Occipital lobe (tissue), 2 donors: ENCODE measurements around the gene SEZ6L2. TPM values are rescaled to one million over a fixed set of nuclear protein-coding genes. Genes with fewer than 3 reads are reported as not detected.
"Not testable (repeated sequence)": the region's sequence is repeated elsewhere in the genome, so short reads cannot be mapped to it uniquely, and the experiment has no call there.

Source experiments
- DNase-seq: peaks from one replicate; lab custom pipeline; 2025; lab: John Stamatoyannopoulos, UW
- total RNA-seq: library from RNA; depleted of rRNA; stranded (reverse); fragments of >200 nt; gene quantifications from one replicate; pipeline ENCODE4 v1.2.3, GENCODE V29; 2014

The SEZ6L2 gene
- total RNA-seq, 1 donor from 2014 or later: 32.1 TPM

DNA sequence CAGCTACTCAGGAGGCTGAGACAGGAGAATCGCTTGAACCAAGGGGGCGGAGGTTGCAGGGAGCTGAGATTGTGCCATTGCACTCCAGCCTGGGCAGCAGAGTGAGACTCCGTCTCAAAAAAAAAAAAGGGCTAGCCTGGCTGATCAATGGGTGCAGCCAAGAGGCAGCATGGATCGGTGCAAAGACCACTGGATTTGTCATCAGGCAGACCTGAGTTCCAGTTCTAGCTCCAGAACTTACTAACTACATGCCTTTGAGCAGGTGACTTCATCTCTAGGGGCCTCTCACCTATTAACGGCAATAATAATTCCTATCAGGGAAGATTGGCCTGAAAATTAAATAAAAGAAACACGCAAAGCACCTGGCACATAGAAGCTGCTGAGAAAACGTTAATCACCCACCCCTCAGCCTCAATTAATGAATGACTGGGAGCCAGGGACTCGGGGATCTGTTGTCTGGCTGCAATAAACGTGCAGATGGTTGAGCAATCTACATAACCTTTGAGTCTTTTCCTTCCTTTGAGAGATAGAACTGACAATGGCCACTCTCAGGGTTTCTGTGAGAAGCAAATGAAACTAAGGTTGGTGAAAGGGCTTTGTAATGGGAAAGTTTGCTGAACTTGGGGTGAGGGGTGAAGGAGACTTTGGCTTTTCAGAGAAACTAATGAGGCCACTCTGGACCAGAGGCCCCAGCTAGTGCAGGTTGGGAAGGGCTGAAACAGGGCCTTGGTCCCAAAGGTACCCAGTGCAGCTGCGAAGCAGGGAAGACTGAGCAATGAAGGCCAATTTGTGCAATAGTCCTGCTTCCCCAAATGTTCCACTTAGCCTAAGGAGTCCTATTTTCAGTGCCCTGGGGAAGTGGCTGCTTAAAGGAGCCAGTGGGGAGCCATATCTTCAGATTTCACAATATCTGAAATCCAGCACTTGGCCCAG lies 7.6 kb downstream of the SEZ6L2 start:
- no peak for DNase-seq

DNA sequence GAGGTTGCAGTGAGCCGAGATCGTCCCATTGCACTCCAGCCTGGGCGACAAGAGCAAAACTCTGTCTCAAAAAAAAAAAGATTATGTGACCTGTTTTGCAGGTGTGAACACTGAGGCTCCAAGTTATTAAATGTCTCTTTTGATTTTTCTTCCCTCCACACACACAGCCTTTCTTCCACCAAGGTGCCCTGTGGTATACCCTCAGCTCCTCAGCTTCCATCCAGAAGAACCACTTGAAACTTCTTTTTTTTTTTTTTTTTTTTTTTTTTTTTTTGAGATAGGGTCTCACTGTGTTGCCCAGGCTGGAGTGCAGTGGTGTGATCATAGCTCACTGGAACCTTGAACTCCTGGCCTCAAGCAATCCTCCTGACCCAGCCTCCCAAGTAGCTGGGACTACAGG lies 10.0 kb downstream of the SEZ6L2 start:
- DNase-seq: not testable (repeated sequence)

DNA sequence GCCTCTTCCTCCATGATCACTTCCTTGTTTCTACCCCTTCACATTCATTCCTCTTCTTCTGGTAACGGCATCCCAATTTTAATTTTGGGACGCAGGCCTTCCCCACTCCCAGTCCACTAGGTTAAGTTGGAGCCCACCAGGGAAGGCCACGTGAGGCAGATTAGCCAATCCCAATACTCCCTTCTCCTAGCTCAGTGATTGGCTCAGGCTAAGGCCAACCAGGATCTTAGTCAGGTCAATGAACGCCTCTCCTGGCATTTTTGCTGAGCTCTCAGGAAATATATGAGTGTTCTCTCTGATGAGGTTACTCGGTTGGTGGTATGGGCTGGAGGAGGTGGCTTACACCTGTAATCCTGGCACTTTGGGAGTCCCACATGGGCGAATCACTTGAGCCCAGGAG lies 15.4 kb downstream of the SEZ6L2 start:
- no peak for DNase-seq

DNA sequence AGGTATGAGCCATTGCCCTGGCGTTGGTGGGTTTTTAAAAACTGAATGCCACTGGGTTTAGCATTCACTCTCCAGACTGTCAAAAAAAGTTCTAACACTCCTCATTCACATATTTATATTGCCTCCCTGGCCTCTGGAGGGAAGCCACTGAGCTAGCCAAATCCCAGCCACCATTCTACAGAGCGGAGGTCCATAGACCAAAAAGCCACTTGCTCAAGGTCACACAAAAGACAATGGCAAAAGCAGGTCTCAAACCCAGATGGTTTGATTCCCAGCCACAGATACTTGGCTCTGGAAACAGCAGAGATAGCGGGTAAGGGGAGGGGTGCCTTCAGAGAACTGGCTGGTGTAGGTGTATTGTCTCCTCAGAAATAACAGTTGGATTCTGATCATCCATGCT lies 18.3 kb downstream of the SEZ6L2 start:
- no peak for DNase-seq

DNA sequence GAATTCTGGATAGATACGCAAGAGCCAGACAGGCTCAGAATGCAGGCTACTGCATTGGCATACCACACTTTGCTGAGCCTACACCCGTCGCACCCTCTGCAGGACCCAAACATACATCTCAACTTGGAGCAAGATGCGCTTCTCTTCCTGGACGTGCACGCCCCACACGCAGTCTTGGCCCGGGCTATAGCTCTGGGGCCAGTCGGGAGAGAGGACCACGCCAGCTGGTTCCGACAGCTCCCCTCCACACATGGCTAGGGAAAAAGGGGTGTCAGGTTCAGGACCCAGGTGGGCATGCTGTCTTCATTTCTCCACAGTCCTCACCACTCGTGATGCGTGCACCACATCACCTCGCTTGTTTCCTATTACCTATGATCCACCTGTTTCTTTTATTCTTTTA lies 21.2 kb downstream of the SEZ6L2 start:
- no peak for DNase-seq

DNA sequence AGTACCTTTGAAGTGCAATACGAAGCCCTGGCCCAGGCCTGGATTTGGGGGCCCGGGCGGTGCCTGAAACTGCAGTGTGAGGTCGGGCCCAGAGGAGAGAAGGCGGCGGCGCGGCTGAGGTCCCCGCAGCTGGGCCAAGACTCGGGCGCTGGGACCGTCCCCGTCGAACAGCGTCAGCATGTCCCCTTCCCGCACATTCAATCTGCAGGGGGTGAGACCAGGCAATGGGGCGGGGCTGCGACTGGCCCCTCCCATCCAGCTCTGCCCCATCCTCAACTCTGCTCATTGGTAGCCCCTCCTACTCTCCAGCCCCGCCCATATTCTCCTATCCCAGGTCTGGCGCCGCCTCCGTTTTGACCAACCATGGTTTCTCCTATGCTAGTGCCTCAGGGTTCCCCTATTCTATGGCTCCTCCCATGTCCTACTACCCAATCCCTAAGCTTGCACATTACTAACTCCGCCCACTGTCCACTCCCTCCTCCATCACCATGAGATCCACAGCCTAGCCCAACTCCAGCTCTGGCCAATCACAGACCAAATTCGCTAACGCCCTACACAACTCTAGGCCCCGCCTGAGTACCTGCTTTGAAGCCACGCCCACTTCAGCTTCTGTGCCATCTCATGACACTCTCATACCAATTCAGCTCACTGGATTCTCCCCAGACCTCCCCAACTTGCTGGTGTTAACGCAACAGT lies 21.9 kb downstream of the SEZ6L2 start:
- DNase-seq: peak; percentile 26

DNA sequence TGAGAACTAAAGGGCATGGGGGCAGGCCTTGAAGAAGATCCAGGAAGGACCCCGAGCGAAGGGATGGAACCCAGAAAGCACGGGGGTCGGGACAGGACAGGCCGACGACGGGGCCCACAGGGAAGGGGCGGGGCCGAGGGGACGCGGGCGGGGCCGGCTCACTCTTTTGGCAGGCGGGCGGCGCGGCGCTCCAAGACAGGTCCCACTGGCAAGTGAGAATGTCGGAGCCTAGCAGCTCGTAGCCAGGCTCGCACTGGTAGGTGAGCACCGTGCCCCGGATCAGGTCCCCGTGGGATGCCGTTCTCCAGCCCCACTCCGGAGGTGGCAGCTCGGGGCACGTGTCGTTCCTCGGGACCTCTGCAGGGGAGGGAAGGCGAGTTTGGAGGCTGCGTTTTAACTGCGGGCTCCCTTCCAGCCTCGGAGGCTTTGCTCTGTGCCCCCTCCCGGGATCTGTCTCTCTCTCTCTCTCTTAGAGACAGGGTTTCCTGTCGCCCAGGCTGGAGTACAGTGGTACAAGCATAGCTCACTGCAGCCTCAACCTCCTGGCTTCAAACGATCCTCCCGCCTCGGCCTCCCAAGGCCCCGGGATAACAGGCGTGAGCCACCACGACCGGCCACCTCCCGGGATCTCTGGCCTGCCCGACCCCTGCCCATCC lies 22.6 kb downstream of the SEZ6L2 start:
- no peak for DNase-seq

DNA sequence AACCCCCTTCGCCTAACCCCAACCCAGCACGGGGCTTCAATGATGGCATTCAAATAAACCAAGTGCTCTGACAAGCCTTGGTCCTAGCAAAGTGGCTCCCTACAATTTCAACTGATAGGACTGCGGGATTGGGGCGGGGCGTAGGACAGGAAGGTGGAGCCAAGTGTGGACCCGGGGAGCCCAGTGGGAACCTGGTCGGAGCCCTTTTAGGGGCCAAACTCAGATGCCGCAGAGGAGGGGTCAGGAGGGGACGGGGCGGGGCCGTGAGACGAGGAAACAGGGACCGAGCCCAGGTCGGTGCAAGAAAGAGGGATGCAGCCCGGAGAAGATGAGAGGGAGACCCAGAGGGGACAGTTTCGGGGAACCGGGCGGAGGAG lies 23.1 kb downstream of the SEZ6L2 start:
- no peak for DNase-seq

DNA sequence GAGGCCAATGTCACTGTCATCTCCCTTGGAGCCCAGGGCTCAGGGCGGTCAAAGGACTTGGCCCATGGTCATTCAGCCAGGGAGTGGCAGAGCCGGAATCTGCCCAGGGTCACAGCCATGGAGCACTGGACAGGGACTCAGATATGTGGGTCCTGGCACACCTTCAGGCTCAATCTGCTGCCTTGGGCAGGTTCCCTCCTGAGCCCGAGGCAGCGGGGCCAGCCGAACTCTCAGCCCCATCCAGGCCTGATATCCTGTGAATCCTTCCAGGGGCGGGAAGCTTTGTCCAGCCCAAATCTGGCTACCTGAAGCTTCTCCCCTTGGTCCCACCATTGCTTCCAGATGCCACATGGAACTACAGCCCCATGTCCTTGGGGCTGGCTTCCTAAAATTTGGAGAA lies 24.1 kb downstream of the SEZ6L2 start:
- DNase-seq: no peak

DNA sequence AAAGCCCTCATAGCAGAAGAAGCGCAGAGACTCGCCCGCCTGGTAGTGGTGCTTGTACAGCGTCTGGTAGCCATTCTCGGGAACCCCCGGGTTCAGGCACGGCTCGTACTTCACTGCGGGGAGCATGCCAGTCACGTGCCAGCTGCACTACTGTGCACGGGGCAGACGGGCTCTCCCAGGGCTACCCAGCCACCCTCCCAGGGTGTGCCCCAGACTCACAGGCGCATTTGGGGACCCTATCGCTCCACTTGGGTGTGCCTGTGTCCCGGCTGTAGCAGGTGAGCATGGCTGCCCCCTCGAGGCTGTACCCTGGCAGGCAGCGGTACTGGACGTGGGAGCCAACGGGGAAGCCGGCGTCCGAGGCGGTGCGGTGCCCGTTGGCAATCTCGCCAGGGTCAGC lies 26.0 kb downstream of the SEZ6L2 start:
- DNase-seq: no peak

DNA sequence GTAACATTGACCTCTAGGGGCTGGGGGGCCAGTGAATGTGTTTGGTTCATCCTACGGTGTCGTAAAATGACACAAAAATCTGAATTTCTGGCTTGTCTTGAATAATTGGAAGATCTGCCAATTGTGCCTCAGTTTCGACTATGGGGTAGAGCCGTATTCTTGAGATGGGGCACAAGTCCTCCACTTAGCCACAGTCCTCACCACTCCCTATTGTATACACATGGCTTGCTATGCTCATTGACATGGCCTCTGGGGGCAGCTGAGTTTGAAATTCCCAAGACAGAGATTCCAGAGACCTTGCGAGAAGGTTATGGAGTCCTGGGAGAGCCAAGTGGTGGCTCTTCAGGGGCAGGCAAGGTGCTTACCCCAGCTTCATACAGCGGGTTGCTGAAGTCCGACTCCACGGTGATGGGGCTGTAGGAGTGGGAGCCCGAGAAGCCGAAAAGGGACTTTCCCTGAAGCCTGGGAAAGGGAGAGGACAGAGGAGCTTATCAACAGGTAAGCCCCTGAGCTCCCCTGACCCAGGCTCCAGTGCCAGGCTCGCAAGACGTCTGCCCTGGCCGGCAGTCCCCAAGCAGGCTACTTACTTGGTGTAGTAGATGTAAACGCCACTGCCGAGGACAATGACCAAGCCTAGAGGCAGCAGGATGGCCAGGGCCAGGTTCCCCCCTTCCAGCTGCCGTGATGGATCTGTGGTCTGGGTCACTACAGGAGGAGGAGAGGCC lies 27.4 kb downstream of the SEZ6L2 start:
- DNase-seq: no peak

DNA sequence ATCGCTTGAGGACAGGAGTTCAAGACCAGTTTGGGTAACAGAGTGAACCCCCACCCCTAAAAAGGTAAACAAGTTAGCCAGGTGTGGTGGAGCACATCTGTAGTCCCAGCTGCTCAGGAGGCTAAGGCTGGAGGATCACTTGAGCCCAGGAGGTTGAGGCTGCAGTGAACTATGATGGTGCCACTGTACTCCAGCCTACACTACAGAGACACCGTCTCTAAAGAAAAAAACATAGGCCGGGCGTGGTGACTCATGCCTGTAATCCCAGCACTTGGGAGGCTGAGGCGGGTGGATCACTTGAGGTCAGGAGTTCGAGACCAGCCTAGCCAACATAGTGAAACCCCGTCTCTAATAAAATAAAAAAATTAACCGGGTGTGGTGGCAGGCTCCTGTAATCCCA lies 30.3 kb downstream of the SEZ6L2 start:
- not testable (repeated sequence) for DNase-seq

DNA sequence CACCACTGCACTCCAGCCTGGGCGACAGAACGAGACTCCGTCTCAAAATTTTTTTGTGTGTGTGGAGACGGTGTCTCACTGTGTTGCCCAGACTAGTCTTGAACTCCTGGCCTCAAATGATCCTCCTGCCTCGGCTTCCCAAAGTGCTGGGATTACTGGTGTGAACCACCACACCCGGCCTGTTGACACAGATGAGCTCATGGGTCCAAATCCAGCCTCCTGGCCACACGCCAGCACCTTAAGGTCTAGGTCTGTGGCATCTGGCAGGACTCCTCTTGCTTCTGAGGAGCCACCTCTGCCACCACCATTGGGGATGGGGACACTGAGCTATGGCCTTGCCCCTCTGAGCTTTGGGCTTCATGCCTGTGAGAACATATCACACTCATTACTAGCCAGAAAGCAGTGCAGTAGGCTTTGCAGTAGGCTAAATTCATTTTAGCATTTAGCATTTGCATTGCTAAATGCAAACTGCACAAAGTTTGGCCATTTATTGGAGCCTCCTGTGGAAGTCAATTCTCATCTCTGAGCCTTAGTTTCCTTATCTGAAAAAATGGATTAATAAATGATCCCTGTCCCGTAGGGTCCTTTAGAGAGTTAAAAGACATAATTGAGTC lies 30.8 kb downstream of the SEZ6L2 start:
- DNase-seq: no peak

DNA sequence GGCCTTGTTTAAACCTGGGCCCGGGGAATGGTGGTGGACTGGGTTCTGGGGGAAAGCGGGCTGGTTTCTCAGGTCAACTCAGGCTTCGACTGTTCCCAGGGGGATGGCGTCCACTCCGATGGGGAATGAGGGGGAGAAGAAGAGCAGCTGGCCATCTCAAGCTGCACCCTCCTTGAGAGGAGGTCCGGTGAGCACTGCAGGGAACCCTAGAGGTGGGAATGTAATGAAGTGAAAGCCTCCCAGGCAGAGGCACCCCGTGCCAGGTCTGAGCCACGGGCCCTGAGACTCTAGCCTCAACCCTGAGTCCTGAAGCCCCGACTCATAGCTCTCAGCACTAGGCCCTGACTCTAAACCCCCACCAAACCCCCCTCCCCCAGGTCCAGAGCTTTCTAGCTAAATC lies 35.1 kb downstream of the SEZ6L2 start:
- DNase-seq: no peak

DNA sequence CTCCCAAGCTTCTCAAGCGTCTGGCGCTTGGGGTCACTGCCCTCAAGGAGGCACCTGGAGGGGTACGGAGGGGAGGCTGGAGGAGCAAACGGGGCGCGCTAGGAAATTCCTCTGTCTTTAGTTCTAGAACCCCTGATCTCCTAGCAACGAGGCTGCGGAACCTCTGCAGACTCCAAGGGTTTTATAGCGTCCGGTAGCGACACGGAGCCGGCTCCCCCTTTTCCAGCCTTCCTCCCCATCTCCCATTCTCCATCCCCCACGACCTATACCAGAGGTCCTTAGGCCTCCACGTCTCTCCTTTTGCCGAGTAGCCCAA lies 35.7 kb downstream of the SEZ6L2 start:
- DNase-seq: no peak

DNA sequence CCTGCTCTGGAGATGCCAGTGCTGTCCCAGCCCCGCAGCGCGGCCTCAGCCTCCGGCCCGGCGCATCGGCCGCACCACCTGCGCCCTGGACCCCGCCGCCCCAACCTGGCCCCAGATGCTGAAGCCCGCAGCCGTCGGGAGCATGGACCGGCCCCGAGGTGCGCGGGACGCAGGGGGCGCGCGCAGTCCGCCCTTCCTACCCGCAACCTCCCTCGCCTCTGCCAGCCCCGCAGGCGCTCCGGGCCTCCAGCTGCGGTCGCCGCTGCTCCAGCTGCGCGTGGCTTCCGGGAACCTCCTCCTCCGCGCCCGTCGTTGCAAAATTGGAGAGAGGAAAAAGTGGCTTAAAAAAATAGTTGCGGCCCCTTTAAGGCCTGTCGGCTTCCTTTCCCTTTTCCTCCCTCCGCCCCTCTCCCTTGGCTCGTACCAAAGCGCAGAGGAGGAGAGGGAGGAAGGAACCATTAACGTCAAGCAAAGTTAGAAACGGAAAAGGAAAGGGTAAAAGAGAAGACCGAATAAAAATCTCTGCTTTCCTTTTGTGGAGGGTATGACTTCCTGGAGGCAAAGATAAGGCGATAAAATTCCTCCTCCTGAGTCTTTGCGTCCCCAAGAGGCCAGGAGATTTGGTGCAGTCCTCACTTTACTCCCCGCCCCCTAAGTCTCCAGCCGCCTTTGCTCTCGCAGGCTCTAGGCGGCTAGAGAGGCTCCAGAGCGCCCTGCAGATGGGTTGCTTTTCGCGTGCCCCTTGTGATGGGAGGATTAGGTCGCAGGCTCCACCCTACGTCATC lies 36.3 kb downstream of the SEZ6L2 start, which contains the start of gene CDIPT:
Gene CDIPT, minus strand, starts transcription at position 343 of the 785 bp plus-strand sequence. CDS start 369 bp downstream, outside the sequence.
- DNase-seq: peak; percentile 92

DNA sequence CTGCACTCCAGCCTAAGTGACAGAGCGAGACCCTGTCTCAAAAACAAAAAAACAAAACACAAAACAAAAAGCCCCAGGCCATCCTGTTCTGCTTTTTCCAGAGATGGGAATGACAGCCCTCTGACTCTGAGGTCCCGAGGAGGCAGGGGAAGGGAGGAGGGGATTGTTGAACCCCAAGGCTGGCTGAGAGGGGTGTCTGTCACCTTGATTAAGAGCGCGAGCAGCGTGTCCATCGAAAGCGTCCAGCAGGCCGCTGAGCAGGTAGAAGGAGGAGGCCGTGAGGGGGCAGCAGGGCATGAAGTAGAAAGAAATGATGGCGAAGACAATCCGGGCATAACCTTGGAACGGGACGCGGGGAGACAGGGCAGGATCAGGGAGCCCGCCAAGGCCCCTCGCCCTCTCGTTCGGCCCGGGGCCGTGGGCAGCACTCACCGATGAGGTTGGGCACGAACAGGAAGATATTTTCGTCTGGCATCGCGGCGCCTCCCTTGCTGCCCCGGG lies 36.9 kb downstream of the SEZ6L2 start:
- DNase-seq: no peak

DNA sequence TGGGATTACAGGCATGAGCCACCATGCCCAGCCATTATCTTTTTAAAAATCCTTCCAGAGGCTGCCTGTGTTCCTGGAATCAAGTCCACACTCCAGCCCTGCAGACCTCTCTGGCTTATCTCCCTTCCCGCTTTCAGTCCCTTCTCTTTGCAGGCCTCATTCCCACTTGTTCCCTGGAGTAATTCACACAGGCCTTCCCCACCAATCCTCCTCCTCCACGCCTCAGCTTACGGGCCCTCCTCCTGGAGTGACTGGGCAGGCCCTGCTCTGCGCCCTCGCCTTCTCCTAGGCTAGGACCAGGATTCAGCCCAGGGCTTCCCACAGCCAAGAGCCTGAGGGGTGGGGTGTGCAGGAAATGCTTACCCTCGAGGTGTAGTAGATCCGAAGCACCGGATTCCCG lies 39.1 kb downstream of the SEZ6L2 start:
- no peak for DNase-seq

DNA sequence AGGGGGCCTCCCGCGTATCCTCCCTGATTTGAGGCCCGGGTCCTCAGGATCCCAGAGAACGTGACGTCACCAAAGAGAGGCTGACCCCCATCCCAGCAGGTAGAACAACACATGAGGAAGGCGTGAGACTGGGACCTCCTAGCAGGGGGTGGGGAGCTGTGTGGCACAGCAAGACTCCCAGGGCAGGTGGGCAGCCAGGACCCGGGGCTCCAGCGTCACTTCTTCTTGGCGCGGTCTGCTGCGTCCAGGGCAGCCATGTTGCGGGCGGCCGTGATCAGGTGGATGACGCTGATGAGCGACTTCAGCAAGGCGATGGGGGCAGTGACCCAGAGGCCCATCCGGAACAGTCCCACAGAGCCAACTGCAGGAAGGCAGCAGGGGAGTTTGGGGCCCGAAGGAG lies 40.4 kb downstream of the SEZ6L2 start:
- no peak for DNase-seq

DNA sequence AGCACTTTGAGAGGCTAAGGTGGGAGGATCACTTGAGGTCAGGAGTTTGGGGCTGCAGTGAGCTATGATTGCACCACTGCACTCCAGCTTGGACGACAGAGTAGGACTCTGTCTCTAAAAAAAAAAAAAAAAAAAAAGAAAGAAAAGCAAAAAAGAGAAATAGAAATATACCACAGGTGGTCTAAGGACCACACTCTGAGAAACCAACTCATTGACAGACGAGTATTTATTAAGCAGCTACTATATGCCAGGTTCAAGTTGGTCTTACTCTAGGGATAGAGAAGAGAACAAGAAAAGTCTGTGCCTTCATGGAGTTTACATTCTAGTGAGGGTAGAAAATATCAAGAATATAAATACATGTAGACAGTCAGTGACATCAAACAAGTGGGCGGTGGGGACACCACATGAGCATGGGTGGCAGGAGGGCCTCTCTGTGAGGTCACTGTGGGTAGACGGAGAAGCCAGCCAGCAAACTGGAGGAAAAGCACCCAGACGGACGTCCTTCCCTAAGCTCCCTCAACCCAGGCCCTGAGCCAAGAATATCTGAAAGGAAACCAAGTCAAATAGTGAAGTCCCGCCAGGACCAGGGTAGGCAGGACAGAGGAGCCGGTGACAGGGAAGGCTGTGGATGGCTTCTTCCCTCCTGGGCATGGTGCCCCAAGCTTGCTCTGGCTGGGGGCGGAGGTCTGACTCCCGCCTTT lies 41.1 kb downstream of the SEZ6L2 start:
- no peak for DNase-seq
